ENCODE results near the gene DNAJB8.

DNA sequence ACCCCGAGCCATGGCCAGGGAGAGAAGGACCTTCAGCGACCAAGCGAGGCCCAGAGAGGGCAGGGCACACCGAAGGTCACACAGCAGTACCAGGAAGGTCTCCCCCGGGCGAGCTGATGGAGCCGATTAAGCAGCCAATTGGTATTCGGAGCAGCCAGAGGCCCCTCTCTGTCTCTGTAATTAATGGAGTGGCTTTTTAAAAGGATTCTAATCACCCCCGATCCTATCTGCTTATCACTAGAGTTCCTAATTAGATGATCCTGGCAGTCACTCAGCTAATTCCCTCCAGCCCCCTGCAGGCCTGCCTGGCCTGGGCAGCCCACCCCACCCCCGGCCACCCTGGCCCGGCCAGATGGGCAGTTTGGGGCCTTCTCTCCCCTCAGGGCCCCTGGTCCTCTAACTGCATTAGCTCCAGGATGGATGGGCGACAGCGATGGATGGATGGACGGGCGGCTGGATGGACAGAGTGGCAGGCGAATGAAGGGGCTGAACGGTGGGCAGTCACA, 1.6 kb upstream of the DNAJB8 start:
- TF ChIP-seq EZH2 (IDR thresholded peaks at IDR 0.05; ENCODE audit: low read length, missing control alignments) (no peak), CTCF (conservative IDR thresholded peaks at IDR 0.05 in 1 of 2, IDR thresholded peaks at IDR 0.05 in 1 of 2; ENCODE audit: low read depth in 1 of 2, low read length in 2 of 2) (no peak)

Measured in fibroblast of lung (primary cell).